Measurements from ENCODE around the gene EMP2.

Gene EMP2

GRCh38 chr16:10605636-10606035 lies 25.2 kb upstream of the EMP2 start:
- Histone ChIP-seq H3K27ac (ENCODE audit: low read depth, low read length) (no peak overlapping the region), H3K9me2 (replicated peaks; ENCODE audit: control insufficient read depth, low read length) (no peaks in the 10 kb centered on the region), H3K36me3 (ENCODE audit: control insufficient read depth, low read length) (no peaks in the 10 kb centered on the region), H3K79me2 (ENCODE audit: control insufficient read depth, low read length) (no peaks in the 10 kb centered on the region), H3K4me2 (ENCODE audit: low read length) (no peak overlapping the region), H3F3A (ENCODE audit: control insufficient read depth, insufficient read depth) (no peaks in the 10 kb centered on the region), H4K20me1 (ENCODE audit: control insufficient read depth, insufficient read depth, low read depth, low read length) (no peaks in the 10 kb centered on the region), H3K4me1 (ENCODE audit: control insufficient read depth, low read length) (no peaks in the 10 kb centered on the region), H3K27me3 (ENCODE audit: control insufficient read depth, low read length) (peaks cover 11% of the 10 kb centered on the region), H3K9me3 (ENCODE audit: control insufficient read depth, insufficient read depth, low read length) (no peaks in the 10 kb centered on the region), H3K4me3 (ENCODE audit: low read length) (no peak overlapping the region)
- TF ChIP-seq CTCF (IDR thresholded peaks at IDR 0.05; ENCODE audit: low read depth, low read length, poor library complexity, severe bottlenecking) (no peak), EZH2phosphoT487 (IDR thresholded peaks at IDR 0.05; ENCODE audit: borderline replicate concordance, low read length) (no peak)

DNA sequence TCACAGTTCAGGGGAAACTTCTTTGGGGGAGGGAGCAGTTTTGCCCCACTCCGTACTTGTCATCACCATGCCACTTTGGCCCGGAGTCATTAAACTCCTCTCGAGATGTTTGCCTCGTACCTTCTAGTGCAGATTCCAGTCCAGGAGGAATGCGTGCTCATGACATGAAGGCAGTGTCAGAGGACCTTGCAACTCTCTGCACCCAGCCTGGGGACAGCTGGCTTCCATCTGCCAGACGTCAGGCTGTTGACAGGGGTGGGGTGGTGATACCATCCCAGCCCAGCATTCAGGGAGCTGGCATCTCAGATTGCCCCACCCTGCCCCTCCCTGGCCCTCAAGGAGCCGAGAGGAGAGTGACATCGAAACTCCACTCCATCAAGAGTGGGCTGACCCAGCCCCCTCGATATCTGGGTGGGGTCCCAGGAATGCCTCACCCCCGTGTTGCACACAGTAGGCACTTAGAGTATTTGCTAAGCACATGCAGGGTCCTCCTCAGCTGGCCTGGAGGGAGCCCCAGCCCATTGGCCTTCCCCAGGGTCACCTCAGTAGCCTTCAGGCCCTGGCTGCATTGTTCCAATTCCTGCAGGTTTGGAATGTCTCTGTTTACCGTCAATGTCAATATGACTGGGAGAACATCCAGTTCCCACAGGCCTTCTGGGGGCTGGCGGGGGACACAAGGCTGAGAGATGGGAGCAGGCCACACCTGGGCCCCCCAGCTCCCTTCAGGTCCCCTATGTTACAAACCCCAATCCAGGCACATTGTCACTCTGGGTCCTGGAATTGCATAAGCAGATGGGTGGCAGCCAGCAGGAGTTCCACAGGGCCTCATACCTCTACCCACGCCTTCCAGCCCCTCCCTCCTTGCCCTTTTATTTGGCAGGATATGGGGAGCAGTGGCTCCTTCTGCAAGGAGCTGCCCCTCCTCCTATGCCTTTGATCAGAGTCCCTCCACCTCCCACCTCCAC lies 21.3 kb upstream of the EMP2 start:
- Histone ChIP-seq H3K9me3 (ENCODE audit: control insufficient read depth, insufficient read depth, low read length) (no peaks in the 10 kb centered on the region), H3F3A (ENCODE audit: control insufficient read depth, insufficient read depth) (no peaks in the 10 kb centered on the region), H3K27me3 (ENCODE audit: control insufficient read depth, low read length) (peaks cover 25% of the 10 kb centered on the region), H3K4me3 (ENCODE audit: low read length) (no peak overlapping the region), H3K4me2 (ENCODE audit: low read length) (no peak overlapping the region), H3K36me3 (ENCODE audit: control insufficient read depth, low read length) (no peaks in the 10 kb centered on the region), H4K20me1 (ENCODE audit: control insufficient read depth, insufficient read depth, low read depth, low read length) (no peaks in the 10 kb centered on the region), H3K9me2 (replicated peaks; ENCODE audit: control insufficient read depth, low read length) (no peaks in the 10 kb centered on the region), H3K79me2 (ENCODE audit: control insufficient read depth, low read length) (no peaks in the 10 kb centered on the region), H3K27ac (ENCODE audit: low read depth, low read length) (no peak overlapping the region), H3K4me1 (ENCODE audit: control insufficient read depth, low read length) (peaks cover 16% of the 10 kb centered on the region)
- no peak for TF ChIP-seq CTCF (IDR thresholded peaks at IDR 0.05; ENCODE audit: low read depth, low read length, poor library complexity, severe bottlenecking)
- no peak for TF ChIP-seq EZH2phosphoT487 (IDR thresholded peaks at IDR 0.05; ENCODE audit: borderline replicate concordance, low read length)

DNA sequence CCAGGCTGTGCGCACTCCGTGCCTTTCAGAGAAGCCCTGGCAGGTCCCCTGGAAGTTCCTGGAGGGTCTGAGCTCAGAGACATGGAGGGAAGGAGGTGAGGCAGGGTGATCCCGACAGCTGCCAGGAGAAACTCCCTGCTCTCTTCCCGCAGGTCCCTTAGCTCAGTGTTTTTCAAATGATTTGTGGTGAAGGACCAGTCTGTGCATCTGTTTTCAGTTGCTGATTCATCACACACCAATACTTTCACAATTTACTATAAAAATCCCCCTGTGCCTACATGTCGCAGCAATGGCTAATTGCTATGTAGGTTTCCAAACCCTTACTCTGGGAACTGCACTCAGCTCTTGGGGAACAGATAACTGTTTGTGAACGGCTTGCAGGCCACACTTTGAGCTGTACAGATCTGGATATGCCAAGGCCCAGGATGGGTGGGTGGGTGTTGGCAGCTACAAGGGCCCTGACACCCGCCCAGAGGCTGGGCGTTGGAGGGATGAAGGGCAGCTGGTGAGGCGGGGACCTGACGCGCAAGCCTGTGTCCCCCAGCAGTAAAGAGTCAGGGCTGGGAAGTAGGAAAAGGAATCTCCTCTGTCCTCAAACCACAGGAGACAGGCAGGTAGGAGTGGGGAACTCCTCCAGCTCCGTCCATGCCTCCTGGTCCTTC lies 20.5 kb upstream of the EMP2 start:
- no peak for TF ChIP-seq CTCF (IDR thresholded peaks at IDR 0.05; ENCODE audit: low read depth, low read length, poor library complexity, severe bottlenecking)
- H4K20me1 ChIP-seq (ENCODE audit: control insufficient read depth, insufficient read depth, low read depth, low read length): no peaks in the 10 kb centered on the region
- peaks cover 18% of the 10 kb centered on the region for H3K4me1 ChIP-seq (ENCODE audit: control insufficient read depth, low read length)

More for the DNA sequence above, 20.5 kb upstream of the EMP2 start:
- Histone ChIP-seq H3K4me3 (ENCODE audit: low read length) (no peak overlapping the region), H3K36me3 (ENCODE audit: control insufficient read depth, low read length) (no peaks in the 10 kb centered on the region), H3K27me3 (ENCODE audit: control insufficient read depth, low read length) (peaks cover 25% of the 10 kb centered on the region), H3K27ac (ENCODE audit: low read depth, low read length) (no peak overlapping the region), H3K9me2 (replicated peaks; ENCODE audit: control insufficient read depth, low read length) (no peaks in the 10 kb centered on the region), H3K4me2 (ENCODE audit: low read length) (no peak overlapping the region), H3K9me3 (ENCODE audit: control insufficient read depth, insufficient read depth, low read length) (no peaks in the 10 kb centered on the region), H3F3A (ENCODE audit: control insufficient read depth, insufficient read depth) (no peaks in the 10 kb centered on the region), H3K79me2 (ENCODE audit: control insufficient read depth, low read length) (no peaks in the 10 kb centered on the region)
